Endothelial cell of umbilical vein (primary cell): ENCODE data around the gene FOXL3. TPM values are rescaled to one million over a fixed set of nuclear protein-coding genes. Genes with fewer than 3 reads are reported as not detected.

Source experiments
- BruUV-seq: library from RNA; stranded (reverse); fragments of 400-500 nt; replicated peaks from 2 replicates; lab custom pipeline; 2021; lab: Mats Ljungman, UMichigan
- CTCF ChIA-PET: fragments of 300-600, 350-600 bp; sonication (Branson Sonifier 250); formaldehyde crosslinking; loops from one replicate; lab custom pipeline; 2021; ENCODE audit warnings: antibody characterized with exemption, inconsistent platforms; lab: Charles Lee
- POLR2A ChIA-PET: fragments of 300-600, 350-600 bp; sonication (Branson Sonifier 250); formaldehyde crosslinking; loops from one replicate; lab custom pipeline; 2021; ENCODE audit warnings: antibody characterized with exemption, inconsistent platforms; lab: Charles Lee
- DNase-seq: peaks from one replicate; pipeline ENCODE4 v3.0.0-alpha.2; 2011; ENCODE audit warnings: low read depth, low spot score
- FAIRE-seq: peaks from 2 replicates; lab custom pipeline; 2011; peaks lifted over from hg19 to GRCh38; lab: Jason Lieb, UNC
- H2AFZ ChIP-seq: 2 replicates; pipeline ENCODE4 v1.6.0; 2012; ENCODE audit warnings: low read depth, low read length, control low read depth, inconsistent platforms
- H3K27ac ChIP-seq: 2 replicates; pipeline ENCODE4 v1.5.1; 2011; ENCODE audit warnings: low read depth, mild to moderate bottlenecking, control low read depth, low read length, moderate library complexity; ENCODE audit not compliant: insufficient read depth
- H3K27me3 ChIP-seq, 2 experiments: 2 replicates each; pipeline versions ENCODE4 v1.6.0 to v1.6.1; 2011; ENCODE audit warnings: low read length in 2 of 2, mixed read lengths in 1 of 2; ENCODE audit not compliant: control insufficient read depth in 2 of 2, insufficient read depth in 2 of 2
- H3K36me3 ChIP-seq, 2 experiments: 2 replicates in 1 of 2; 3 replicates in 1 of 2; pipeline ENCODE4 v1.5.1; 2011; ENCODE audit warnings: low read length in 2 of 2, mild to moderate bottlenecking in 1 of 2, moderate library complexity in 1 of 2; ENCODE audit not compliant: control insufficient read depth in 2 of 2, insufficient read depth in 2 of 2; ENCODE audit errors: extremely low read depth in 1 of 2
- H3K4me1 ChIP-seq: 3 replicates; pipeline ENCODE4 v1.5.1; 2011; ENCODE audit warnings: mild to moderate bottlenecking, low read length; ENCODE audit not compliant: control insufficient read depth, insufficient read depth; ENCODE audit errors: extremely low read depth
- H3K4me2 ChIP-seq: 2 replicates; pipeline ENCODE4 v1.6.1; 2011; ENCODE audit warnings: low read length, control low read depth, mixed read lengths; ENCODE audit not compliant: insufficient read depth
- H3K4me3 ChIP-seq, 3 experiments: fragments of 200-600 bp in 1 of 3; sonication (generic), shearing (Covaris generic) in 1 of 3; replicated peaks in 1 of 3; 2 replicates each; pipeline ENCODE4 v1.5.1; 2011 to 2016; ENCODE audit warnings: control low read depth in 3 of 3, low read length in 3 of 3, mild to moderate bottlenecking in 2 of 3, inconsistent platforms in 1 of 3, low read depth in 1 of 3, moderate library complexity in 1 of 3; ENCODE audit not compliant: insufficient read depth in 1 of 3
- H3K79me2 ChIP-seq: 2 replicates; pipeline ENCODE4 v1.6.0; 2012; ENCODE audit warnings: low read length, inconsistent platforms; ENCODE audit not compliant: control insufficient read depth, insufficient read depth
- H3K9ac ChIP-seq: replicated peaks from 2 replicates; pipeline ENCODE3; 2011; ENCODE audit warnings: low read length, control low read depth; ENCODE audit not compliant: insufficient read depth; ENCODE audit errors: extremely low read depth
- H3K9me1 ChIP-seq: replicated peaks from 3 replicates; pipeline ENCODE4 v1.6.0; 2011; ENCODE audit warnings: mild to moderate bottlenecking, low read length; ENCODE audit not compliant: control insufficient read depth, insufficient read depth; ENCODE audit errors: extremely low read depth
- H3K9me3 ChIP-seq: replicated peaks from 2 replicates; pipeline ENCODE4 v1.5.1; 2012; ENCODE audit warnings: low read length, inconsistent platforms; ENCODE audit not compliant: control insufficient read depth, insufficient read depth
- H4K20me1 ChIP-seq: replicated peaks from 2 replicates; pipeline ENCODE3; 2011; ENCODE audit warnings: mild to moderate bottlenecking, low read length; ENCODE audit not compliant: control insufficient read depth, insufficient read depth; ENCODE audit errors: extremely low read depth
- CTCF ChIP-seq, 2 donors: IDR thresholded peaks; 1 replicate in 1 of 2; 2 replicates in 1 of 2; pipeline ENCODE4 v1.5.1; 2011; ENCODE audit warnings: low read length in 2 of 2, mild to moderate bottlenecking in 2 of 2, moderate library complexity in 2 of 2, control low read depth in 1 of 2, inconsistent platforms in 1 of 2, low read depth in 1 of 2; ENCODE audit not compliant: insufficient read depth in 1 of 2; ENCODE audit errors: extremely low read depth in 1 of 2
- GATA2 ChIP-seq: IDR thresholded peaks from 2 replicates; pipeline ENCODE4 v1.7.0; 2011; ENCODE audit warnings: low read depth, mild to moderate bottlenecking, moderate library complexity, mixed read lengths, low read length; ENCODE audit not compliant: insufficient read length, insufficient read depth
- dilution Hi-C: fragments of 300-500 bp; cut with MboI; formaldehyde crosslinking; loops from one replicate; pipeline ENCODE4 v1.15.0; 2019; ENCODE audit warnings: low sequenced_read_pairs; ENCODE audit not compliant: extremely low pct_ligation_motif_present
- intact Hi-C: fragments of 100-400 bp; cut with micrococcal nuclease; formaldehyde crosslinking; loops from one replicate; pipeline ENCODE4 v1.10.0; 2022
- polyA plus RNA-seq, 4 experiments: library from polyadenylated mRNA; depleted of rRNA in 3 of 4; stranded (reverse) in 3 of 4; unstranded in 1 of 4; fragments of >200 nt; gene quantifications; 2 replicates each; pipeline versions ENCODE4 v1.2.1 to v1.2.3, GENCODE V29; 2011 to 2012; ENCODE audit warnings: missing spikeins in 1 of 4
- total RNA-seq: library from RNA; stranded (reverse); gene quantifications from 2 replicates; pipeline ENCODE4 v1.2.3, GENCODE V29; 2021
- TF ChIP-seq, protein P1 (sequence below): IDR thresholded peaks from 2 replicates; pipeline ENCODE4 v1.6.1; 2011; ENCODE audit not compliant: insufficient read depth, insufficient read length

FOXL3 gene
- total and polyA plus RNA-seq, 2 donors (not counting 3 experiments of a cell fraction or from before 2014, with no cell fraction given): not detected

GRCh38 chr7:266851-267840 is 22.8 kb upstream of the FOXL3 start:
- Histone ChIP-seq H3K4me1 (no peaks in the 10 kb centered on the region), H4K20me1 (no peaks in the 10 kb centered on the region), H3K4me2 (no peak overlapping the region), H3K9me3 (no peaks in the 10 kb centered on the region), H3K27me3 (no peaks in the 10 kb centered on the region), H3K4me3 (no peak overlapping the region), H3K9me1 (no peaks in the 10 kb centered on the region), H3K79me2 (no peaks in the 10 kb centered on the region), H3K27ac (no peak overlapping the region), H2AFZ (no peak overlapping the region), H3K36me3 (no peaks in the 10 kb centered on the region), H3K9ac (no peak overlapping the region)
- CTCF ChIA-PET: interaction anchor here (2.2 kb wide), 1 partner anchor 203 kb away, joined by 9 read pairs; no protein-coding TSS in a partner anchor
- intact Hi-C loops (no loop called here), dilution Hi-C loops (no loop called here)
- FAIRE-seq: no peak
- BruUV-seq: no TSS peak
- POLR2A ChIA-PET: no interaction called here
- TF ChIP-seq, protein P1, sequence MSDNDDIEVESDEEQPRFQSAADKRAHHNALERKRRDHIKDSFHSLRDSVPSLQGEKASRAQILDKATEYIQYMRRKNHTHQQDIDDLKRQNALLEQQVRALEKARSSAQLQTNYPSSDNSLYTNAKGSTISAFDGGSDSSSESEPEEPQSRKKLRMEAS: no peak
- no peak for TF ChIP-seq GATA2
- peak in 1 of 2 donors; percentile 20 for TF ChIP-seq CTCF (IDR thresholded peaks at IDR 0.05; ENCODE audit: extremely low read depth in 1 of 2, insufficient read depth in 1 of 2, low read depth in 1 of 2, low read length in 2 of 2)
- DNase-seq: no peak
